SK-N-SH (cell line): ENCODE data around the gene LARP7. TPM values are rescaled to one million over a fixed set of nuclear protein-coding genes. Genes with fewer than 3 reads are reported as not detected.

Source experiments
- CTCF ChIA-PET: fragments of 300-600, 350-600 bp; formaldehyde crosslinking; extraction: SDS; loops from one replicate; lab custom pipeline; 2021; lab: Yijun Ruan, JAX
- POLR2A ChIA-PET: fragments of 350-600 bp; sonication (Branson Sonifier 250); formaldehyde crosslinking; extraction: SDS; loops from one replicate; lab custom pipeline; 2020; ENCODE audit warnings: antibody characterized with exemption, inconsistent platforms; lab: Yijun Ruan, JAX
- DNase-seq: peaks from one replicate; pipeline ENCODE4 v3.0.0; 2012
- H2AFZ ChIP-seq: fragments of 200-600 bp; sonication (generic); 2 replicates; pipeline ENCODE4 v1.8.1; 2016; ENCODE audit warnings: antibody characterized with exemption, mild to moderate bottlenecking, low read depth
- H3F3A ChIP-seq: fragments of 200-600 bp; sonication (generic); replicated peaks from 2 replicates; pipeline ENCODE3; 2016; ENCODE audit warnings: antibody characterized with exemption, mild to moderate bottlenecking; ENCODE audit not compliant: insufficient read depth
- H3K27ac ChIP-seq, 2 experiments: fragments of 200-500 bp in 1 of 2; fragments of 200-600 bp in 1 of 2; sonication (Bioruptor generic) in 1 of 2; sonication (generic), shearing (Covaris generic) in 1 of 2; 2 replicates each; pipeline versions ENCODE4 v1.5.1 to v1.6.1; 2014 to 2016; ENCODE audit warnings: low read depth in 2 of 2, inconsistent platforms in 1 of 2, low read length in 1 of 2, mild to moderate bottlenecking in 1 of 2, mixed read lengths in 1 of 2
- H3K27me3 ChIP-seq: fragments of 200-600 bp; sonication (generic), shearing (Covaris generic); 2 replicates; pipeline ENCODE4 v1.6.1; 2016; ENCODE audit warnings: mixed run types; ENCODE audit not compliant: insufficient read depth
- H3K36me3 ChIP-seq, 2 experiments: fragments of 200-500 bp in 1 of 2; fragments of 200-600 bp in 1 of 2; sonication (Bioruptor generic) in 1 of 2; sonication (generic) in 1 of 2; replicated peaks in 1 of 2; 2 replicates each; pipeline versions ENCODE3 to v1.5.1; 2014 to 2016; ENCODE audit warnings: low read length in 1 of 2, mild to moderate bottlenecking in 1 of 2; ENCODE audit not compliant: insufficient read depth in 2 of 2, control insufficient read depth in 1 of 2
- H3K4me1 ChIP-seq, 2 experiments: fragments of 200-500 bp in 1 of 2; fragments of 200-600 bp in 1 of 2; sonication (Bioruptor generic) in 1 of 2; sonication (generic), shearing (Covaris generic) in 1 of 2; 2 replicates each; pipeline versions ENCODE4 v1.5.1 to v1.6.1; 2014 to 2016; ENCODE audit warnings: low read depth in 1 of 2, low read length in 1 of 2, mixed run types in 1 of 2; ENCODE audit not compliant: insufficient read depth in 2 of 2, control insufficient read depth in 1 of 2
- H3K4me2 ChIP-seq: fragments of 200-600 bp; sonication (generic), shearing (Covaris generic); 2 replicates; pipeline ENCODE4 v1.6.1; 2017; ENCODE audit warnings: mixed run types
- H3K4me3 ChIP-seq, 2 experiments: fragments of 200-500 bp in 1 of 2; fragments of 200-600 bp in 1 of 2; sonication (Bioruptor generic) in 1 of 2; sonication (generic), shearing (Covaris generic) in 1 of 2; 2 replicates each; pipeline versions ENCODE4 v1.5.1 to v1.8.1; 2014 to 2016; ENCODE audit warnings: low read depth in 2 of 2, inconsistent platforms in 1 of 2, low read length in 1 of 2, mild to moderate bottlenecking in 1 of 2, mixed read lengths in 1 of 2, moderate library complexity in 1 of 2
- H3K79me2 ChIP-seq: fragments of 200-600 bp; sonication (generic); 2 replicates; pipeline ENCODE4 v1.8.1; 2017; ENCODE audit warnings: mild to moderate bottlenecking; ENCODE audit not compliant: insufficient read depth
- H3K9ac ChIP-seq: fragments of 200-600 bp; sonication (generic); 2 replicates; pipeline ENCODE4 v1.6.1; 2017; ENCODE audit warnings: mixed run types
- H3K9me2 ChIP-seq: fragments of 200-600 bp; sonication (generic); 2 replicates; pipeline ENCODE4 v1.6.1; 2017; ENCODE audit warnings: mixed run types
- H3K9me3 ChIP-seq: fragments of 200-600 bp; sonication (generic); 2 replicates; pipeline ENCODE4 v1.6.1; 2017; ENCODE audit warnings: mixed run types, mild to moderate bottlenecking, moderate library complexity
- H4K20me1 ChIP-seq: fragments of 200-600 bp; sonication (generic); 2 replicates; pipeline ENCODE4 v1.6.1; 2017; ENCODE audit warnings: mild to moderate bottlenecking, mixed run types; ENCODE audit not compliant: insufficient read depth
- ELF1 ChIP-seq: IDR thresholded peaks from 2 replicates; pipeline ENCODE4 v1.4.0; 2012
- EZH2phosphoT487 ChIP-seq: fragments of 200-600 bp; sonication (generic); IDR thresholded peaks from 2 replicates; pipeline ENCODE4 v1.6.1; 2017; ENCODE audit warnings: low read depth, mixed run types, mild to moderate bottlenecking, antibody characterized with exemption, moderate library complexity, borderline replicate concordance
- FOXJ3 ChIP-seq: sonication (generic); formaldehyde crosslinking; IDR thresholded peaks from 2 replicates; pipeline ENCODE4 v1.5.1; 2020; ENCODE audit warnings: mild to moderate bottlenecking, missing genetic modification reagents
- FOXM1 ChIP-seq: IDR thresholded peaks from 2 replicates; pipeline ENCODE4 v1.4.0; 2012; ENCODE audit warnings: low read depth, mild to moderate bottlenecking
- GABPA ChIP-seq: IDR thresholded peaks from 2 replicates; pipeline ENCODE4 v1.4.0; 2012; ENCODE audit warnings: low read depth, mild to moderate bottlenecking
- JUND ChIP-seq: IDR thresholded peaks from 2 replicates; pipeline ENCODE4 v1.4.0; 2012
- MEF2A ChIP-seq: IDR thresholded peaks from 2 replicates; pipeline ENCODE4 v1.4.0; 2012; ENCODE audit warnings: low read depth, borderline replicate concordance
- NRF1 ChIP-seq: IDR thresholded peaks from 2 replicates; pipeline ENCODE4 v1.6.1; 2012; ENCODE audit warnings: low read depth, mild to moderate bottlenecking, low read length
- POLR2AphosphoS5 ChIP-seq: IDR thresholded peaks from 2 replicates; pipeline ENCODE4 v1.6.1; 2012; ENCODE audit warnings: low read depth, low read length
- RAD21 ChIP-seq: IDR thresholded peaks from 2 replicates; pipeline ENCODE4 v1.6.1; 2012; ENCODE audit warnings: mild to moderate bottlenecking, low read length
- RCOR1 ChIP-seq: fragments of 150-350 bp; IDR thresholded peaks from 2 replicates; pipeline ENCODE4 v1.6.1; 2017; ENCODE audit warnings: antibody characterized with exemption, low read length
- SIN3A ChIP-seq: IDR thresholded peaks from 2 replicates; pipeline ENCODE4 v1.6.1; 2012; ENCODE audit warnings: low read depth, mild to moderate bottlenecking, low read length, moderate library complexity, borderline replicate concordance
- TAF1 ChIP-seq: IDR thresholded peaks from 2 replicates; pipeline ENCODE4 v1.6.1; 2012; ENCODE audit warnings: low read depth, mild to moderate bottlenecking, low read length, moderate library complexity, borderline replicate concordance
- TCF12 ChIP-seq: IDR thresholded peaks from 2 replicates; pipeline ENCODE4 v1.4.0; 2012
- TEAD4 ChIP-seq: IDR thresholded peaks from 2 replicates; pipeline ENCODE4 v1.4.0; 2012; ENCODE audit warnings: mild to moderate bottlenecking, borderline replicate concordance; ENCODE audit not compliant: insufficient read depth
- YY1 ChIP-seq: IDR thresholded peaks from 2 replicates; pipeline ENCODE4 v1.4.0; 2012; ENCODE audit warnings: low read depth, mild to moderate bottlenecking
- WGBS: methylation state at CpG from one replicate; pipeline ENCODE4 v1.1.6; 2017; ENCODE audit warnings: low lambda C conversion rate; 5-methylcytosine and 5-hydroxymethylcytosine counted together
- polyA plus RNA-seq, 3 experiments: library from polyadenylated mRNA; depleted of rRNA; stranded (reverse); fragments of >200 nt; gene quantifications; 2 replicates each; pipeline ENCODE4 v1.2.3, GENCODE V29; 2012
- TF ChIP-seq, protein P1 (sequence below): IDR thresholded peaks from 2 replicates; pipeline ENCODE4 v1.4.0; 2012; ENCODE audit warnings: low read depth, borderline replicate concordance
- TF ChIP-seq, protein P2 (sequence below): IDR thresholded peaks from 2 replicates; pipeline ENCODE4 v1.4.0; 2012; ENCODE audit warnings: low read depth, borderline replicate concordance

Gene LARP7
- polyA plus RNA-seq, 1 of the 3 experiments (the other 2 are of a cell fraction): 9.4 TPM

DNA sequence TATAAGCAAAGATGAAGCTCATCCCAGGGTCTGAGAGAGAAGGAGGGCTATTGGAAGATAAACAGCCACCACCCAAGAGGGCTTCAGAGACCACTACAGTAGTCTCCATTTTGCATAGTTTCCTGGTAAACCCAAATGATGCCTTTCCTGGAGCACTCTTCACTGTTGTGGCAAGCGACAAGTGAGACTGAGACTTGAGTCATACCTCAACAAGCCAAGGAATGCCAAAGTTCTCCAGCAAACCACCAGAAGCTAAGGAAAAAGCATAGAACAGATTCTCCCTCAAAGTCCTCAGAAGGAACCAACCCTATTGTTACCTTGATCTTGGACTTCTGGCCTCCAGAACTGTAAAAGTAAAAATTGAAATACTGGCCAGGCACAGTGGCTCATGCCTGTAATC lies 65.9 kb downstream of the LARP7 start:
- peaks cover 0 to 4% of the 10 kb centered on the region in 2 experiments; a peak in 2 of 4 replicates for H3K4me1 ChIP-seq
- peaks cover 19% of the 10 kb centered on the region for H3K27me3 ChIP-seq
- DNase-seq: no peak
- H3K79me2 ChIP-seq: no peaks in the 10 kb centered on the region
- H3K9me3 ChIP-seq: no peaks in the 10 kb centered on the region
- no peak overlapping the region for H3K27ac ChIP-seq
- ChIA-PET POLR2A (no interaction called here), CTCF (interaction anchor here (1.1 kb wide), 1 partner anchor 59 kb away, joined by 4 read pairs; no protein-coding TSS in a partner anchor)
- H3K9ac ChIP-seq: no peak overlapping the region
- no peak overlapping the region for H2AFZ ChIP-seq
- H3K9me2 ChIP-seq: no peaks in the 10 kb centered on the region
- TF ChIP-seq EZH2phosphoT487: no peak
- no peak for TF ChIP-seq RAD21
- no peak for TF ChIP-seq POLR2AphosphoS5
- TF ChIP-seq GABPA: no peak
- no peak for TF ChIP-seq ELF1
- no peak for TF ChIP-seq SIN3A
- TF ChIP-seq, protein P1, sequence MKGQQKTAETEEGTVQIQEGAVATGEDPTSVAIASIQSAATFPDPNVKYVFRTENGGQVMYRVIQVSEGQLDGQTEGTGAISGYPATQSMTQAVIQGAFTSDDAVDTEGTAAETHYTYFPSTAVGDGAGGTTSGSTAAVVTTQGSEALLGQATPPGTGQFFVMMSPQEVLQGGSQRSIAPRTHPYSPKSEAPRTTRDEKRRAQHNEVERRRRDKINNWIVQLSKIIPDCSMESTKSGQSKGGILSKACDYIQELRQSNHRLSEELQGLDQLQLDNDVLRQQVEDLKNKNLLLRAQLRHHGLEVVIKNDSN: no peak
- TF ChIP-seq TAF1: no peak
- TF ChIP-seq YY1: no peak
- no peak for TF ChIP-seq FOXJ3
- no peak for TF ChIP-seq RCOR1
- TF ChIP-seq FOXM1: no peak
- no peaks in the 10 kb centered on the region for H3K36me3 ChIP-seq
- WGBS: no CpG with 5 or more reads among the region's 1 CpG
- H3K4me2 ChIP-seq: no peak overlapping the region
- no peaks in the 10 kb centered on the region for H4K20me1 ChIP-seq
- H3K4me3 ChIP-seq: no peak overlapping the region
- no peaks in the 10 kb centered on the region for H3F3A ChIP-seq

DNA sequence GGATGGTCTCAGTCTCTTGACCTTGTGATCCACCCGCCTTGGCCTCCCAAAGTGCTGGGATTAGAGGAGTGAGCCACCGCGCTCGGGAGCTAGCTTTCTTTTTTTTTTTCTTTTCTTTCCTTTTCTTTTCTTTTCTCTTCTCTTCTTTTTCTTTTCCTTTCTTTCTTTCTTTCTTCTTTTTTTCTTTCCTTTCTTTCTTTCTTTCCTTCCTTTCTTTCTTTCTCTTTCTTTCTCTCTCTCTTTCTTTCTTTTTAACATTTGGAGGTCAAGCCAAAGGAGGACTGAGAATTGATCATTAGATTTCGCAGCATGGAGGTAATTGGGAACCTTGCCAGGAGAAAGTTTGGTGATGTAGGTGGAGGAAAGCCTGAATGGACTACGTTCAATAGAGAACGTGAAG lies 67.4 kb downstream of the LARP7 start:
- H3F3A ChIP-seq: no peaks in the 10 kb centered on the region
- CTCF ChIA-PET: interaction anchor here (3.2 kb wide), 1 partner anchor 58 kb away, joined by 10 read pairs; no protein-coding TSS in a partner anchor
- H3K9ac ChIP-seq: no peak overlapping the region
- TF ChIP-seq MEF2A (no peak), NRF1 (no peak), RCOR1 (no peak), TAF1 (no peak), JUND (no peak), FOXM1 (no peak), EZH2phosphoT487 (no peak), TEAD4 (no peak), SIN3A (no peak), TCF12 (no peak), FOXJ3 (no peak)
- TF ChIP-seq, protein P2, sequence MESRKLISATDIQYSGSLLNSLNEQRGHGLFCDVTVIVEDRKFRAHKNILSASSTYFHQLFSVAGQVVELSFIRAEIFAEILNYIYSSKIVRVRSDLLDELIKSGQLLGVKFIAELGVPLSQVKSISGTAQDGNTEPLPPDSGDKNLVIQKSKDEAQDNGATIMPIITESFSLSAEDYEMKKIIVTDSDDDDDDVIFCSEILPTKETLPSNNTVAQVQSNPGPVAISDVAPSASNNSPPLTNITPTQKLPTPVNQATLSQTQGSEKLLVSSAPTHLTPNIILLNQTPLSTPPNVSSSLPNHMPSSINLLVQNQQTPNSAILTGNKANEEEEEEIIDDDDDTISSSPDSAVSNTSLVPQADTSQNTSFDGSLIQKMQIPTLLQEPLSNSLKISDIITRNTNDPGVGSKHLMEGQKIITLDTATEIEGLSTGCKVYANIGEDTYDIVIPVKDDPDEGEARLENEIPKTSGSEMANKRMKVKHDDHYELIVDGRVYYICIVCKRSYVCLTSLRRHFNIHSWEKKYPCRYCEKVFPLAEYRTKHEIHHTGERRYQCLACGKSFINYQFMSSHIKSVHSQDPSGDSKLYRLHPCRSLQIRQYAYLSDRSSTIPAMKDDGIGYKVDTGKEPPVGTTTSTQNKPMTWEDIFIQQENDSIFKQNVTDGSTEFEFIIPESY: no peak
- TF ChIP-seq, protein P1: no peak
- TF ChIP-seq, all 33 proteins: peak for 0
- H3K9me3 ChIP-seq: no peaks in the 10 kb centered on the region
- no peak overlapping the region for H3K4me3 ChIP-seq
- H3K36me3 ChIP-seq: no peaks in the 10 kb centered on the region
- no peak overlapping the region for H2AFZ ChIP-seq
- POLR2A ChIA-PET: interaction anchor here (0.6 kb wide), 1 partner anchor 21 kb away, joined by 8 read pairs; no protein-coding TSS in a partner anchor
- H3K4me2 ChIP-seq: no peak overlapping the region
- no peak for DNase-seq
- no peaks in the 10 kb centered on the region for H3K79me2 ChIP-seq
- WGBS: 83% methylated on average over 7 of the region's 7 CpGs
- H3K4me1 ChIP-seq: peaks cover 0 to 4% of the 10 kb centered on the region in 2 experiments; a peak in 2 of 4 replicates
- peaks cover 19% of the 10 kb centered on the region for H3K27me3 ChIP-seq
- no peaks in the 10 kb centered on the region for H3K9me2 ChIP-seq
- H4K20me1 ChIP-seq: no peaks in the 10 kb centered on the region
- H3K27ac ChIP-seq: no peak overlapping the region
